NCI-H1417 treated with DMSO at 0.1 percent for 48 hours (cell line): ENCODE results near the gene SESN1.
"Not testable (repeated sequence)": the region's sequence is repeated elsewhere in the genome, so short reads cannot be mapped to it uniquely, and the experiment has no call there.

Experiments
- DNase-seq: peaks from one replicate; lab custom pipeline; 2025; lab: John Stamatoyannopoulos, UW

The SESN1 gene

DNA sequence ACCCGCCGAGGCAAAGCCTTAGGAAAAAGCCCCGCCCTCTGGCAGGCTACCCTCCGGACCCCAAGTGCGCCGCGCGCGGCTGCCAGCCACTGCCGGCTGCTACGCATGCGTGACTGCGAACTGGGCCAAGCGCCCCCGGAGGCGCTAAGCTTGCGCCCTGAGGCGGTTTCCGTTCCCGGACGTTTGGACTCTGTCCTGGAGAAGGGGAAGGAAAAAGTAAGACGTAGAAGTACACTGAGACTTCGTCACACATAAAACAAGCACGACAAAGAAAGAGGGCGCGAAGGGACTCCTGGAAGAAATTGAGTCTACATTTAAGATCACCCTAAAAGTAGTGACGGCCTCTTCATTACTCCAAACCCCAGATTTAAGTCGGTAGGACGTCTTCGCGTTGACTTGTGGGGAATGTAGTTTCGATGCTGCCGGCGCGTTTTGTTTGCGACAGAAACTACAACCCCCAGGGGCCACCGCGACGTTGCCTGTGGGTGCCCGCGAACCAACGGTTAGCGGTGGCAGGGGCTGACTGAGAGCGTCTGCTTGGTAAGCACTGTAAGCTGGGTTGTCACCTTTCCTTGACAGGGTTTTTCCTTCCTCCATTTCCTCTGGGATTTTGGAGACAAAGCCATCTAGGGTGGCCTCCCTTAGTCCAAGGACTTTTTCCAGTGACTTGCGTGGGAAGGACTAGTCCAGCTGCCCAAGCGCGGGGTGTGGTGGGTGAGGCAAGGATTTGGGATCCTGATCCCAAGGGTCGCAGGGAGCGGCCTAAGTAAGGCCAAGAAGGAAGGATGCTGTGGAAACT, 589 bp upstream of the SESN1 start, which contains the start of gene CEP57L1:
TSS of gene CEP57L1 (plus strand) at position 472 of the 799 bp plus-strand sequence. CDS start 49,715 bp downstream, outside the sequence.
- DNase-seq, result peak; percentile 98

DNA sequence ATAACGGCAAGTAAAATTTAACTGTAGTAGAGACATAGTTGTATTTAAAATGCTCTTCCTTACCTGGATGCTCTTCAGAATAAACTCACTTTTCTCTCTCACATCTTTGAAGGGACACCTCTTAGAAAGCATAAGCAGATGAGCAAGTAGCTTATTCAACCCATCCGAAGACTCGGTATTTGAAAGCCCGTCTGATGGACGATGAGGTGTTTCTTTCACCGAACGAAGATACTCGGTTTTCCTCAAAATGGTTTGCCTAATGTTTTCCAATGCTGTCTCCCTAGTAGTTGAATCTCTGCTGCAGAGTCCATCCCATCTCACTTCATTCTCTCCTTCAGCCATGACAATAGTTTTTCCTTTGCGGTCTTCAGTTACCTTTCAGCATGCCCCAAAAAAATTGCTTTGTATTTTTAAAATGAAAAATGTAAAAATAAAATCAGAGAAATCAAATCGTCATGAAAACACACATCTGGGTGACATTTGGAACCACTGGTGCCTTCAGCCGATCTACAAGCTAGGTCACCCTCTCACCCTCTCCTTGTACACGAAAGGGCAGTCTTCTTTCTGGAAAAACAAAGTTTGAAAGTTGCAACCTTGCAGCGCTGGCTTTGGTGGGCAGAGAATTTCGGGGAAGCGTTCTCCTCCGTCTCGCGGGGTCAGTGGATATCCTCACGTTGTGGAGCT, 772 bp downstream of the SESN1 start:
- no peak for DNase-seq

DNA sequence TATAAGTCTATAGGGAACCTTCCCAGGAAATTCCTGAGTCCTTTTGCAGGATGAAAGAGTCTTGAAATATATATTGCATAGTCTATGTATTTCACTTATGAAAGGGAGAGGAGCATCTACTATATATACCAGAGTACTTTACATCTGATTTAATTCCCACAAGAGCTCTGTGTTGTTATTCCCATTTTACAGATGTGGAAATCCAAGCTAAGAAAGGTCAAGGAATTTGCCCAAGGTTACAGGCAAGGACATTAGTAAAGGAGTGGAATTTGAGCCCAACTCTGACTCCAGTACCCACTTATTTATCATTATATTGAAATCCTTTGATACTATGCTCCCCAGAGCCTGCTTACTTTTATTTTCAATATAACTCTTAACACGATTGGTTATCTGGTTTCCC, 2.6 kb downstream of the SESN1 start:
- DNase-seq, result no peak

GRCh38 chr6:109091314-109092024, 3.2 kb downstream of the SESN1 start:
- no peak for DNase-seq

DNA sequence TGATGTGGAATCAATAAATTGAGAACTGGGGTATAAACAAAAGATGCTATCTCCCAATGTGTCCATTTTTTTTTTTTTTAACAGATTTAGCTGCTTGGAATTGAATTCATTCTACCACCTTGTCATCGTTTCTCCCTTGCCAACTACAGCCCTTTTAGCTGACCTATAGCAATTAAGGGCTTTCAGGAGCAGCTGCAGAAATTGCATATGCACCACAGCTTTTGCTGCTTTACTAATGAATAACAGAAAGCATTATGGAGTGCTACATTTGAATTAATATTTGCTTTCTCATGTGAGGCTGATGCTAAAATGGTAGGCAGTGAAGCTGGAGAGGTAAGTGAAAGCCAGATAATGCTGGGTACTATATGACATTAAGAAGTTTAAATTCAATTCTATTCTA, 5.7 kb downstream of the SESN1 start:
- DNase-seq, result no peak

GRCh38 chr6:109087661-109088264, 6.9 kb downstream of the SESN1 start:
- no peak for DNase-seq

GRCh38 chr6:109084146-109084545, 10.5 kb downstream of the SESN1 start:
- DNase-seq, result not testable (repeated sequence)

DNA sequence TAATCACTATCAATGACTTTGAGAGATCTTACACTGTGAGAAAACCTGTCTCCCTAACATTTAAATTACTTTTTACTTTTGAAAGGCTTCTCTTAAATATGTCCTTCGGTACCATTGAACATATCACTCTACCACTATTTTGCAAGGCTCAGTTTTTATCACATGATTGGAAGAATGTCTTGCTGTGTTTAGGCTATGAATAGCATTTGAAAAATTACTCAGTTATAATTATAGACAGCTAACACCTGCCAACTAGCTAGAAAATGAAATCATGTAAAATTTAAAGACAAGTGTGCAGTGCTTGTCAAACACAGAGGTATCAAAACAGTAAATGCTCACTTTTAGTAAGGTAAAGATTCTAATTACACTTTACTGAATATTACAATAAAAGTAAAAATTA, 11.0 kb downstream of the SESN1 start:
- DNase-seq, result peak; percentile 60

DNA sequence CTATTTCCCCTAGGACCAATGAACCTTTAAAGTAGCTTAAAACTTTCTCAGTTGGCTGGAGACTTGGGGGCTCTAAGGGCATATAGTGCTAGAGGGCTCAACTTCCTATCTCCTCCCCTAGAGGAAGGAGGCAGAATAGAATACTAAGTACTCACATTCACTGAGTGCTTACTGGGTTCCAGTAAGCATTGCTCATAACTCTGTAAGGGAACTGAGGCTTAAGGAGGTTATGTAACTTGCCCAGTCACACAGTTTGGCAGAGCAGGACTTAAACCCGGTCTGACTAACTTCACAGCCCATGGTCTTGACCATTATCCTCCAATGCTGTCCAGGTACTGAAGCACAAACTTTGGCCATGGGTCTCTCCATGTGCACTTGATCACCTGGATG, 12.5 kb downstream of the SESN1 start:
- no peak for DNase-seq

DNA sequence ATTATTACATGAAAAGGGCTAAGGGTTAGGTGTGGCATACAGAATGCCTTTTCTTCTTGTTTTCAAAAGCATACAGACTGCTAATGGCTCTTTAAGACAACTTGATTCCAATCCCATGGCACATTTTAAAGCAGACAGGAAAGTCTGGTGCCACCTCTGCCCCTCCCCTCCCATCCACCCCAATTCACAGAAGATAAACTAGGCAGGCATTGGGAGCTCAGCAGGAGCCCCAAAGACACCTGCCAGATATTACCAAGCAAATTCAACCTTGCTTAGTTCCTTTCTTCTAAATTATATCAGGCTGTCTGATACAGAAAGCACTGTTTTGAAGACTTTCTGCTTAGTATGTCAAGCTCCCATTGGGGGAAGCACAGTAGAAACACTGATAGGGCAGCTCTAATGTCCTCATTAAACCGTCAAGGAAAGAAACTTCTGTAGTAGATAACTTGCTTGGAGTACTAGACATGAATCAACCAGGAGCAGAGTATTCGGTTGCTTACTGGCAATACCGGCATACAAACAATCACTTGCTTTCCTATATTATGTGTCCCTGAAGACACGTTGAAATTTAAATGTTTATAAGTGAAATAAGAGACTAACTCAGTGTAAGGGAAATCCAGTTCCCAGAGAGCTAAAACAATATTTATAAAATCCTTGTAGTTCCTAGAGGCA, 13.0 kb downstream of the SESN1 start:
- no peak for DNase-seq

GRCh38 chr6:109081026-109081425, 13.6 kb downstream of the SESN1 start:
- DNase-seq, result no peak

- DNase-seq, result no peak
Observed at GRCh38 chr6:109079981-109080380, 14.7 kb downstream of the SESN1 start.

DNA sequence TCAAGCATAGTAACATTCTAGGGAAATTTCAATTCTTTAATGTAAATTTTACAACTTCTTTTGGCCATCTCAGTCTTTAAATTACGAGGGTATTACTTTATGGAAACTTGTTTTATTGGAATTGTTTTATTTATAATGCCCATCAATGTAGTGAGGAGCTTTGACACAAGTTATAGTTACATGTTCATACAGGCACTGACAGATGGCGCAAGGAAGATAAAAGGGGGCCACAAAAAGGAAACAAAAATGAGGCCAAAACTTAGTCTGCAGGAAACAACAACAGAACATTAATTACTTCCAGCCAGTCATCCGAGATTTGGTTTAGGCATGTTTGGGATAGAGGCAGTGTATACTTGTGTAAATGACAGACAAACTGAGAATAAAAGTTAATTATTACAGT, 18.3 kb downstream of the SESN1 start:
- no peak for DNase-seq

- DNase-seq, result no peak
Observed at GRCh38 chr6:109075934-109076333, 18.7 kb downstream of the SESN1 start.

- DNase-seq, result no peak
Observed at GRCh38 chr6:109074133-109074415, 20.6 kb downstream of the SESN1 start.

- peak; percentile 35 for DNase-seq
Observed at GRCh38 chr6:109073344-109074132, 21.1 kb downstream of the SESN1 start.

DNA sequence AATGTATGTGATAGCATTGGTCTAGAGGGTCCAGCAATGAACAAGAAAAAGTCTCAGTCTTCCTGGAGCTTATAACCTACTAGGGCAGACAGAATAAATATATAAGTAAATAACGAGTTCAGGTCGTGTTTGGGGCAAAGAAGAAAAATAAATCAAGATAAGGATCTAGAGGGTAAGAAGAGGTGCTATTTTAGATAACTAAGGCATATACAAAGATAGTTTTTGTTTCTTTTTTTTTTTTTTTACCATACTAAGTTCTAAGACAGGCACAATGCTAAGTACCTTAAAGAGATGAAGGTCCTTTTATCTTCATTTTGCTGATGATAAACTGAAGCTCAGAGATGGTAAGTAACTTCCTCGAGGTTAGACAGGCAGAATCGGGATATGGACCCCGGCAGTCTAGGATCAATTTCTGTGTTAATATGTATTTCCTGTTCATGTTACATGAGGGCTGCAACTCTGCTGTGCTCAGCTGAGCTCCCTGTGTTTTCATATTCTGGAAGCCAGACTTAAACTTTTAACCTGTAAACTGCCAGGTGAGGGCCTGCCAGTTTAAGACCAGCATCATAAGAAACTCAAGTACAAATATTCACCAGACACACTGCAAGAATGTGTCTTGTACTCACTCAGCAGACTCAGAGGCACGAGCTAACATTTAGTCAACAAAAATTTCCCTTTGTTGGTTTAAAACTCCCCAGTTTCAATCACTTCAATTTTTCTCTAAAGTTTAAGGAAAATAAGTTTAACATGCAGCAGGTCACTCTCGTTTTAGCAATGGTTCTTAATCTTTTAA, 23.3 kb downstream of the SESN1 start:
- no peak for DNase-seq

- DNase-seq, result no peak
Observed at GRCh38 chr6:109069746-109070145, 24.9 kb downstream of the SESN1 start.

- DNase-seq, result no peak
Observed at GRCh38 chr6:109062767-109063352, 31.8 kb downstream of the SESN1 start.

DNA sequence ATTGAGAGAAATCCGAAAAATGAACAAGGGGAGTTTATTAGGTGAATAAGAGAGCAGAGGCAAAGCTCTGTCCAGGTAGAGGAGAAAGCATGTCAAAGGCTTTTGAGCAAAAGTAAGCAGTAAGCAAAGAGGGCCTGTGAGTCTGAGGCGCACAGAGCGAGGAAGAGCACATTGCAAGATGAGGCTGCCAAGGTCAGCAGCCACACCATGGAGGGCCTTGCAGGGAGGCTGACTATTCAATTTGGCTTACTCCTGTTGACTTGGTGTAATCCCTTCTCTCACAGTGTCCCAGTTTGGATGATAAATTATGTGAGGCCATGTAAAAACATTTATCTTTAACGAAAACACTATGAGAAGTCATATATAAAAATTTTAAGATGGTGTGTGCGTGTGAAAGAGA, 32.4 kb downstream of the SESN1 start:
- no peak for DNase-seq
